PFSK-1 (cell line): ENCODE measurements around the gene MITF.

Experiments
- POLR2AphosphoS5 ChIP-seq: IDR thresholded peaks from 2 replicates; pipeline ENCODE4 v1.6.1; 2012; ENCODE audit warnings: low read depth, mild to moderate bottlenecking, control low read depth, low read length, moderate library complexity
- REST ChIP-seq, 2 experiments: IDR thresholded peaks; 2 replicates each; pipeline versions ENCODE4 v1.6.1 to v1.8.0; 2011 to 2012; ENCODE audit warnings: low read depth in 2 of 2, low read length in 2 of 2, control low read depth in 1 of 2, inconsistent platforms in 1 of 2, mild to moderate bottlenecking in 1 of 2, moderate library complexity in 1 of 2; ENCODE audit not compliant: insufficient read depth in 1 of 2
- SIN3A ChIP-seq: IDR thresholded peaks from 2 replicates; pipeline ENCODE4 v1.6.1; 2012; ENCODE audit warnings: mild to moderate bottlenecking, low read length, moderate library complexity, borderline replicate concordance; ENCODE audit not compliant: insufficient read depth
- TAF1 ChIP-seq: IDR thresholded peaks from 2 replicates; pipeline ENCODE4 v1.6.1; 2012; ENCODE audit warnings: low read length, control low read depth, borderline replicate concordance; ENCODE audit not compliant: insufficient read depth

GRCh38 chr3:69791106-69791505 lies 51.8 kb downstream of the MITF start:
- no peak for TF ChIP-seq SIN3A
- no peak for TF ChIP-seq REST (IDR thresholded peaks at IDR 0.05; ENCODE audit: insufficient read depth in 1 of 2, low read depth in 2 of 2, low read length in 2 of 2)
- TF ChIP-seq POLR2AphosphoS5 = no peak
- no peak for TF ChIP-seq TAF1
